Kidney (tissue), 14 donors: ENCODE data around the gene AHNAK. TPM values are rescaled to one million over a fixed set of nuclear protein-coding genes. Genes with fewer than 3 reads are reported as not detected.

Experiments used
- DNase-seq, 5 donors: peaks; one replicate each; pipeline ENCODE4 v3.0.0-alpha.2; 2013 to 2020
- FAIRE-seq: peaks from 2 replicates; lab custom pipeline; 2012; peaks lifted over from hg19 to GRCh38; lab: Jason Lieb, UNC
- H3K27ac ChIP-seq, 2 donors: one replicate each; pipeline ENCODE4 v1.7.0; 2013; ENCODE audit warnings: low read depth in 2 of 2, low read length in 2 of 2, inconsistent platforms in 1 of 2
- H3K27me3 ChIP-seq: one replicate; pipeline ENCODE4 v1.7.1; 2013; ENCODE audit warnings: low read length, inconsistent platforms; ENCODE audit not compliant: control insufficient read depth, insufficient read depth
- H3K36me3 ChIP-seq, 3 donors: one replicate each; pipeline versions ENCODE4 v1.7.0 to v1.7.1; 2013; ENCODE audit warnings: low read length in 3 of 3, control low read depth in 1 of 3, inconsistent platforms in 1 of 3; ENCODE audit not compliant: insufficient read depth in 3 of 3, control insufficient read depth in 2 of 3
- H3K4me1 ChIP-seq, 3 donors: one replicate each; pipeline versions ENCODE4 v1.7.0 to v1.7.1; 2013; ENCODE audit warnings: low read length in 3 of 3, inconsistent platforms in 1 of 3, low read depth in 1 of 3; ENCODE audit not compliant: control insufficient read depth in 2 of 3, insufficient read depth in 2 of 3
- H3K4me3 ChIP-seq, 3 donors: one replicate each; pipeline versions ENCODE4 v1.7.0 to v1.8.1; 2013; ENCODE audit warnings: low read length in 3 of 3, control low read depth in 1 of 3, inconsistent platforms in 1 of 3
- H3K9ac ChIP-seq, 3 donors: one replicate each; pipeline versions ENCODE4 v1.7.0 to v1.7.1; 2013; ENCODE audit warnings: low read length in 3 of 3, control low read depth in 1 of 3, inconsistent platforms in 1 of 3
- H3K9me3 ChIP-seq, 3 donors: one replicate each; pipeline versions ENCODE4 v1.7.0 to v1.7.1; 2013; ENCODE audit warnings: low read length in 3 of 3, control low read depth in 1 of 3, inconsistent platforms in 1 of 3; ENCODE audit not compliant: control insufficient read depth in 2 of 3, insufficient read depth in 1 of 3
- CTCF ChIP-seq: IDR thresholded peaks from 3 replicates; pipeline ENCODE4 v1.5.1; 2012; ENCODE audit warnings: mild to moderate bottlenecking, moderate library complexity, borderline replicate concordance; ENCODE audit not compliant: insufficient read depth; ENCODE audit errors: extremely low read depth
- intact Hi-C: fragments of 100-400 bp; cut with DNase I; formaldehyde crosslinking; loops from one replicate; pipeline ENCODE4 v1.11.1; 2022
- polyA plus RNA-seq: library from polyadenylated mRNA; stranded (reverse); fragments of 350-450 nt; fragmentation: Illumina TruSeq; extraction: RNeasy Lipid Tissue Mini Kit (QIAGEN cat#74804); gene quantifications from one replicate; pipeline ENCODE4 v1.2.3, GENCODE V29; 2014; ENCODE audit warnings: low read depth, low replicate concordance; ENCODE audit not compliant: insufficient read depth
- total RNA-seq: library from RNA; stranded (reverse); fragmentation: NEBNext Ultra II Directional; extraction: Animal tissue kit (Norgen Biotek cat#: 25700); gene quantifications from one replicate; pipeline ENCODE4 v1.2.1, GENCODE V29; 2021
- donor health status: control.
- donor health status: control.
- donor health status: control.
- donor health status: control.
- donor health status: control.
- donor health status: DM: yes; HTN: yes; CAD: no.
- donor health status: Normal renal cell carcinoma (clear cell type).

Gene AHNAK
- total and polyA plus RNA-seq, 2 donors from 2014 or later: 36.6 to 700 TPM

- no peak overlapping the region for H3K9ac ChIP-seq
- intact Hi-C loops: loop anchor here (10.0 kb wide), 1 partner anchor 122 kb away; the partner anchor contains the start of gene AHNAK
- no peaks in the 10 kb centered on the region for H3K36me3 ChIP-seq
- no peak overlapping the region for H3K4me3 ChIP-seq
- H3K27me3 ChIP-seq: no peaks in the 10 kb centered on the region
- peaks cover 0 to 2% (median 0%) of the 10 kb centered on the region in 3 donors for H3K4me1 ChIP-seq
- no peaks in the 10 kb centered on the region for H3K9me3 ChIP-seq
- no peak for TF ChIP-seq CTCF
- FAIRE-seq (no peak), DNase-seq (no peak)
- H3K27ac ChIP-seq: no peak overlapping the region
Measured at GRCh38 chr11:62423012-62423411, 123.6 kb downstream of the AHNAK start.

- FAIRE-seq (no peak), DNase-seq (no peak)
- Histone ChIP-seq H3K4me3 (no peak overlapping the region), H3K9me3 (no peaks in the 10 kb centered on the region), H3K4me1 (peaks cover 0 to 2% (median 0%) of the 10 kb centered on the region in 3 donors), H3K27ac (no peak overlapping the region), H3K27me3 (no peaks in the 10 kb centered on the region), H3K36me3 (no peaks in the 10 kb centered on the region), H3K9ac (no peak overlapping the region)
- intact Hi-C loops: loop anchor here (10.0 kb wide), 1 partner anchor 123 kb away; the partner anchor contains the start of gene AHNAK
- TF ChIP-seq CTCF: no peak
Measured at GRCh38 chr11:62421996-62422395, 124.6 kb downstream of the AHNAK start.

GRCh38 chr11:62420882-62421281 lies 125.7 kb downstream of the AHNAK start:
- Histone ChIP-seq H3K4me1 (no peaks in the 10 kb centered on the region), H3K36me3 (no peaks in the 10 kb centered on the region), H3K4me3 (no peak overlapping the region), H3K27me3 (no peaks in the 10 kb centered on the region), H3K9me3 (no peaks in the 10 kb centered on the region), H3K27ac (no peak overlapping the region), H3K9ac (no peak overlapping the region)
- intact Hi-C loops: loop anchor here (10.0 kb wide), 1 partner anchor 124 kb away; the partner anchor contains the start of gene AHNAK
- TF ChIP-seq CTCF: no peak
- FAIRE-seq (no peak), DNase-seq (no peak)

- DNase-seq: no peak
- Histone ChIP-seq H3K4me1 (no peaks in the 10 kb centered on the region), H3K4me3 (no peak overlapping the region), H3K36me3 (no peaks in the 10 kb centered on the region), H3K9me3 (no peaks in the 10 kb centered on the region), H3K9ac (no peak overlapping the region), H3K27me3 (no peaks in the 10 kb centered on the region), H3K27ac (no peak overlapping the region)
- no peak for TF ChIP-seq CTCF
- intact Hi-C loops: loop anchor here (10.0 kb wide), 1 partner anchor 125 kb away; the partner anchor contains the start of gene AHNAK
- FAIRE-seq: no peak
Measured at GRCh38 chr11:62419943-62420342, 126.7 kb downstream of the AHNAK start.
